Tibial artery (tissue), 4 donors: Measurements from ENCODE around the gene SIL1.
"Not testable (repeated sequence)": the region's sequence is repeated elsewhere in the genome, so short reads cannot be mapped to it uniquely, and the experiment has no call there.

ENCODE experiments used
- DNase-seq, 2 donors: peaks; one replicate each; pipeline ENCODE4 v3.0.0-alpha.2; 2019
- H3K27ac ChIP-seq, 2 donors: fragments of 200-600 bp; sonication (generic) in 1 of 2; 1 replicate in 1 of 2; 2 replicates in 1 of 2; pipeline ENCODE4 v1.5.1; 2018 to 2019; ENCODE audit warnings: mild to moderate bottlenecking in 1 of 2
- H3K27me3 ChIP-seq, 2 donors: fragments of 200-600 bp; sonication (generic) in 1 of 2; one replicate each; pipeline versions ENCODE4 v1.5.1 to v1.6.0; 2016 to 2019
- H3K36me3 ChIP-seq, 3 donors: fragments of 200-600 bp; sonication (generic) in 2 of 3; one replicate each; pipeline ENCODE4 v1.5.1; 2016 to 2019; ENCODE audit warnings: mild to moderate bottlenecking in 2 of 3
- H3K4me1 ChIP-seq, 4 donors: fragments of 200-600 bp; sonication (generic) in 2 of 4; 1 replicate in 3 of 4; 2 replicates in 1 of 4; pipeline ENCODE4 v1.5.1; 2016 to 2019
- H3K4me3 ChIP-seq, 2 donors: fragments of 200-600 bp; sonication (generic) in 1 of 2; 1 replicate in 1 of 2; 2 replicates in 1 of 2; pipeline ENCODE4 v1.5.1; 2018 to 2019; ENCODE audit warnings: mild to moderate bottlenecking in 2 of 2
- H3K9me3 ChIP-seq, 3 donors: fragments of 200-600 bp; sonication (generic) in 1 of 3; one replicate each; pipeline ENCODE4 v1.5.1; 2016 to 2019
- intact Hi-C: fragments of 100-400 bp; cut with DNase I; formaldehyde crosslinking; loops from one replicate; pipeline ENCODE4 v1.15.0; 2023; ENCODE audit warnings: low total_unique reads
- TF ChIP-seq, protein P1 (sequence below), 2 experiments: fragments of 200-600 bp in 1 of 2; fragments of 450-650 bp in 1 of 2; IDR thresholded peaks; one replicate each; pipeline ENCODE4 v1.5.1; 2017 to 2019; ENCODE audit warnings: antibody characterized with exemption in 2 of 2, mild to moderate bottlenecking in 1 of 2, moderate library complexity in 1 of 2

The SIL1 gene

GRCh38 chr5:138926688-138927448 is 271.3 kb downstream of the SIL1 start:
- H3K9me3 ChIP-seq = no peaks in the 10 kb centered on the region
- intact Hi-C loops = no loop called here
- DNase-seq = no peak
- no peaks in the 10 kb centered on the region for H3K27me3 ChIP-seq
- no peak overlapping the region for H3K4me3 ChIP-seq
- H3K36me3 ChIP-seq = peaks cover 48 to 69% (median 63%) of the 10 kb centered on the region in 3 donors
- TF ChIP-seq, protein P1, sequence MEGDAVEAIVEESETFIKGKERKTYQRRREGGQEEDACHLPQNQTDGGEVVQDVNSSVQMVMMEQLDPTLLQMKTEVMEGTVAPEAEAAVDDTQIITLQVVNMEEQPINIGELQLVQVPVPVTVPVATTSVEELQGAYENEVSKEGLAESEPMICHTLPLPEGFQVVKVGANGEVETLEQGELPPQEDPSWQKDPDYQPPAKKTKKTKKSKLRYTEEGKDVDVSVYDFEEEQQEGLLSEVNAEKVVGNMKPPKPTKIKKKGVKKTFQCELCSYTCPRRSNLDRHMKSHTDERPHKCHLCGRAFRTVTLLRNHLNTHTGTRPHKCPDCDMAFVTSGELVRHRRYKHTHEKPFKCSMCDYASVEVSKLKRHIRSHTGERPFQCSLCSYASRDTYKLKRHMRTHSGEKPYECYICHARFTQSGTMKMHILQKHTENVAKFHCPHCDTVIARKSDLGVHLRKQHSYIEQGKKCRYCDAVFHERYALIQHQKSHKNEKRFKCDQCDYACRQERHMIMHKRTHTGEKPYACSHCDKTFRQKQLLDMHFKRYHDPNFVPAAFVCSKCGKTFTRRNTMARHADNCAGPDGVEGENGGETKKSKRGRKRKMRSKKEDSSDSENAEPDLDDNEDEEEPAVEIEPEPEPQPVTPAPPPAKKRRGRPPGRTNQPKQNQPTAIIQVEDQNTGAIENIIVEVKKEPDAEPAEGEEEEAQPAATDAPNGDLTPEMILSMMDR (IDR thresholded peaks at IDR 0.05) = no peak
- H3K4me1 ChIP-seq = peaks cover 0 to 35% (median 14%) of the 10 kb centered on the region in 4 donors
- H3K27ac ChIP-seq = no peak overlapping the region

DNA sequence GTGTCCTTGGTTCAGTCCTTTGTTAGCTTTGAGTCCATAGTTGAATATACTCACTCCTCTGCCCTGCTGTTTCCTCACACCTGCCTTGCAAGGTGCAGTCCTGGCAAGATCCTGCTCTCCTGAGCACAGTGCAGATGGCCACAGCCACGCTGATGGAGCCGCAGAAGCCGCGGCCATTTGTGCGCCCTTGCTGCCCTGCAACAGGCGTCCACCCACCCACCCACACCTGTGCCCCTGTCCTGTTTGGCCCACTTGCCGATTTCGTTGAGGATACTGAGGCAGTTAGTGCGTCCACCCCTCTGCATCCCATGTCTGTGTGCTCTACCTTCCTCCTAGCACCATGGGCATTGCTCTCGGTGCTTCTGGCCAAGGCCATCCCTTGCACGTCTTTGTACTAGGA is 271.9 kb downstream of the SIL1 start:
- no peak overlapping the region for H3K4me3 ChIP-seq
- DNase-seq = no peak
- H3K36me3 ChIP-seq = peaks cover 42 to 63% (median 57%) of the 10 kb centered on the region in 3 donors
- H3K9me3 ChIP-seq = no peaks in the 10 kb centered on the region
- H3K4me1 ChIP-seq = peaks cover 0 to 41% (median 14%) of the 10 kb centered on the region in 4 donors
- intact Hi-C loops = no loop called here
- no peaks in the 10 kb centered on the region for H3K27me3 ChIP-seq
- no peak overlapping the region for H3K27ac ChIP-seq
- TF ChIP-seq, protein P1 (IDR thresholded peaks at IDR 0.05) = no peak

DNA sequence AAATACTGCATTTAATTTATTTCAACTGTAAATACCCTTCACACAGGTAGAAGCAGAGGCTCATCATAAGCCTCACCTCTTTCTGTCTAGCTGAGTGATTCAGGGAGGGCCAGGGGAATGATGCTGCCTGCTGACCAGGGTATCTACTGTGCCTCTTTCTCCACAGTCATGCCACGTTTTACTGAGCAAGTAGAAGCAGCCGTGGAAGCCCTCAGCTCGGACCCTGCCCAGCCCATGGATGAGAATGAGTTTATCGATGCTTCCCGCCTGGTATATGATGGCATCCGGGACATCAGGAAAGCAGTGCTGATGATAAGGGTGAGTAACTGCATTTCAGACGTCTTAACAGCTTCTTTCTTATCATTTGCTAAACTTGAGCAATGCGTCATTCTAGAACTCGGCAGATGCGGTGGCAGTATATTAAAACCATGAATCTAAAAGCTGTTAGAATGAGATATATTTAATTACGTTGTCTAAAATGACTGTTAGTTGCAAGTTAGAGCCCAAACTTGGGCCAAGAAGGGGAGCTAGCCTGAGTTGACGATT is 273.0 kb downstream of the SIL1 start:
- DNase-seq = no peak
- no peaks in the 10 kb centered on the region for H3K9me3 ChIP-seq
- peaks cover 0 to 52% (median 14%) of the 10 kb centered on the region in 4 donors for H3K4me1 ChIP-seq
- TF ChIP-seq, protein P1 (IDR thresholded peaks at IDR 0.05) = no peak
- intact Hi-C loops = no loop called here
- H3K27ac ChIP-seq = no peak overlapping the region
- no peak overlapping the region for H3K4me3 ChIP-seq
- H3K27me3 ChIP-seq = no peaks in the 10 kb centered on the region
- H3K36me3 ChIP-seq = peaks cover 31 to 58% (median 51%) of the 10 kb centered on the region in 3 donors

GRCh38 chr5:138922494-138922893 is 275.7 kb downstream of the SIL1 start:
- H3K9me3 ChIP-seq = no peaks in the 10 kb centered on the region
- TF ChIP-seq, protein P1 (IDR thresholded peaks at IDR 0.05) = no peak
- no peaks in the 10 kb centered on the region for H3K27me3 ChIP-seq
- no peak for DNase-seq
- H3K36me3 ChIP-seq = peaks cover 24 to 56% (median 43%) of the 10 kb centered on the region in 3 donors
- no peak overlapping the region for H3K4me3 ChIP-seq
- intact Hi-C loops = no loop called here
- peaks cover 0 to 59% (median 16%) of the 10 kb centered on the region in 4 donors for H3K4me1 ChIP-seq
- H3K27ac ChIP-seq = no peak overlapping the region

- intact Hi-C loops = not testable (repeated sequence)
Measured at GRCh38 chr5:138921362-138921761, 276.8 kb downstream of the SIL1 start.

DNA sequence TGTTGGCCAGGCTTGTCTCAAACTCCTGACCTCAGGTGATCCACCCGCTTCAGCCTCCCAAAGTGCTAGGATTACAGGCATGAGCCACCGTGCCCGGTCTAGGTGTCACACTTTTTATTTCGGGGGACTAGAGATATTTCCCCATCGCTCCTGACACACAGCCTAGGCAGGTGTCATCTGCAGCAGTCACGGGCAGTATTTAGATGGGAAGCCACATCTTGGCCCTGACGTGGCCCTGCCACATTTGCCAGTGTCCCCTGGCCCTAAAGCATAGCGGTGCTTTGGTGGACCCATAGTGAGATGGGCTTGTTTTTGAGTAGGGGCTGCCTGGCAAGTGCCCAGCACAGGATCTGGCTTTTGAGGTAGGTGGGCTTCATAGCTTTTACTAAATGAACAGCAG is 278.0 kb downstream of the SIL1 start:
- Histone ChIP-seq H3K4me3 (no peak overlapping the region), H3K27me3 (no peaks in the 10 kb centered on the region), H3K9me3 (no peaks in the 10 kb centered on the region), H3K27ac (no peak overlapping the region), H3K4me1 (peaks cover 0 to 46% (median 11%) of the 10 kb centered on the region in 4 donors), H3K36me3 (peaks cover 14 to 40% (median 21%) of the 10 kb centered on the region in 3 donors)
- intact Hi-C loops = no loop called here
- DNase-seq = no peak
- TF ChIP-seq, protein P1 (IDR thresholded peaks at IDR 0.05) = no peak

More at GRCh38 chr5:138921362-138921761, 276.8 kb downstream of the SIL1 start:
- not testable (repeated sequence) for H3K9me3 ChIP-seq, H3K27me3 ChIP-seq, H3K4me3 ChIP-seq, DNase-seq, H3K27ac ChIP-seq
- peaks cover 20 to 46% (median 33%) of the 10 kb centered on the region in 3 donors for H3K36me3 ChIP-seq
- peaks cover 0 to 48% (median 11%) of the 10 kb centered on the region in 4 donors for H3K4me1 ChIP-seq
